Measurements from ENCODE around the gene ROR2.
"Not testable (repeated sequence)": the region's sequence is repeated elsewhere in the genome, so short reads cannot be mapped to it uniquely, and the experiment has no call there.

The ROR2 gene

GRCh38 chr9:91797517-91797916 is 152.5 kb downstream of the ROR2 start:
- not testable (repeated sequence) for H3K36me3 ChIP-seq (ENCODE audit: control insufficient read depth, low read depth, low read length)

DNA sequence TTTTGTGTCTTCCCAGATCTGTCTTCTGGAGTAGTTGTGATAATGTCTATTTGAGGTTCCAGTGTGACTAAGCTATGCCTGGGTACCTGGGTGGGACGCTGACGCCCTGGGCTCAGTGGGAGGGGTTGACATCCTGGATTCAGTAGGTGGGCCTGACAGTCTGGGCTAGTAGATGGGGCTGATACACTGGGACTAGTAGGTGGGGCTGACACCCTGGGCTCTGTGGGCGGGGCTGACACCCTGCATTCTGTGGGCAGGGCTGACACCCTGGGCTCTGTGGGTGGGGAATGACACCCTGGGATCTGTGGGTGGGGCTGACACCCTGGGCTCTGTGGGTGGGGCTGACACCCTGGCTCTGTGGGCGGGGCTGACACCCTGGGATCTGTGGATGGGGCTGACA is 153.5 kb downstream of the ROR2 start:
- not testable (repeated sequence) for H3K9ac ChIP-seq (ENCODE audit: low read length); H3K9me3 ChIP-seq (ENCODE audit: control insufficient read depth, low read depth, low read length); H3K36me3 ChIP-seq (ENCODE audit: control insufficient read depth, low read depth, low read length); H3K4me3 ChIP-seq (ENCODE audit: low read length); H3K27ac ChIP-seq (ENCODE audit: low read length); H3K27me3 ChIP-seq (ENCODE audit: control insufficient read depth, insufficient read depth, low read length); H3K4me1 ChIP-seq (ENCODE audit: control insufficient read depth, low read depth, low read length)

More at GRCh38 chr9:91797517-91797916, 152.5 kb downstream of the ROR2 start:
- H3K4me3 ChIP-seq (ENCODE audit: low read length); H3K9ac ChIP-seq (ENCODE audit: low read length); H3K4me1 ChIP-seq (ENCODE audit: control insufficient read depth, low read depth, low read length); H3K27ac ChIP-seq (ENCODE audit: low read length); H3K9me3 ChIP-seq (ENCODE audit: control insufficient read depth, low read depth, low read length); H3K27me3 ChIP-seq (ENCODE audit: control insufficient read depth, insufficient read depth, low read length): not testable (repeated sequence)

DNA sequence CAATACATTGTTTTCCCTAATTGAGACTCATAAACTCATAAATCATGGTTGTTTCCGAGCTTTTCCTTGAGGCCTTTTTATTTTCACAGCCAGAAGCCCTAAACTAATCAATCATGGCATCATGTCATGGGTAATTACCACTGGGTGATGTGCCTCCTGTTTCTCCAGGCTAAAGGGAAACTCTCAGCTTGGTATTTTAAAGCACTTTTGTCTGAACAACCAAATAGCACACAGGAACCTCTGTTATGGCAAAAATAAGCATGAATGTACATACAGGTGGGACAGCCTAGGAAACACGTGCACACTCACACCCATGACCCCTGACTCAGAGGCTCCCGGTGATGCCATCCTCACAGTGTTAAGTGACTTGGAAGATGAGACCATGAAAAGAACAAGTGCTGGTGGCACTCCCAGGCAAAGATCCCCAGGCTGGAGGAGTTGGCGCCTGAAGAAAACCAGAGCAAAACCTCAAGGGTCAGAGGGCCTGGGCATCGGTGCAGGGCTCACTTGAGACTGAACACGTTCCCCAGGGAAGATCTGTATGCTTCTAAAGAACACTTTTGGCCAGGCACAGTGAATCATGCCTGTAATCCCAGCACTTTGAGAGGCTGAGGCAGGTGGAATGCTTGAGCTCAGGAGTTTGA is 154.3 kb downstream of the ROR2 start:
- no peak overlapping the region for H3K9ac ChIP-seq (ENCODE audit: low read length)
- H3K27me3 ChIP-seq (ENCODE audit: control insufficient read depth, insufficient read depth, low read length), result no peaks in the 10 kb centered on the region
- no peaks in the 10 kb centered on the region for H3K9me3 ChIP-seq (ENCODE audit: control insufficient read depth, low read depth, low read length)
- H3K36me3 ChIP-seq (ENCODE audit: control insufficient read depth, low read depth, low read length), result no peaks in the 10 kb centered on the region
- no peaks in the 10 kb centered on the region for H3K4me1 ChIP-seq (ENCODE audit: control insufficient read depth, low read depth, low read length)
- H3K27ac ChIP-seq (ENCODE audit: low read length), result no peak overlapping the region
- no peak overlapping the region for H3K4me3 ChIP-seq (ENCODE audit: low read length)

DNA sequence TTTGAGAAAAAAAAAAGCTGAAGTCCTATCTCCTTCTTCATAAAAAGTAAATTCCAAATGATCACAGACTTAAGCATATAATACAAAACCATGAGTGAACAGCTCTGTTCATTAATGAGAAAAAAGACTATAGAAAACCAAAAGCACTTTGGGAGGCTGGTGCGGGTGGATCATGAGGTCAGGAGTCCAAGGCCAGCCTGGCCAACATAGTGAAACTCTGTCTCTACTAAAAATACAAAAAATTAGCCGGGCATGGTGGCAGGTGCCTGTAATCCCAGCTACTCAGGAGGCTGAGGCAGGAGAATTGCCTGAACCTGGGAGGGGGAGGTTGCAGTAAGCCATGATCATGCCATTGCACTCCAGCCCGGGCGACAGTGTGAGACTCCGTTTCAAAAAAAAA is 156.7 kb downstream of the ROR2 start:
- H3K27ac ChIP-seq (ENCODE audit: low read length); H3K4me1 ChIP-seq (ENCODE audit: control insufficient read depth, low read depth, low read length); H3K36me3 ChIP-seq (ENCODE audit: control insufficient read depth, low read depth, low read length); H3K27me3 ChIP-seq (ENCODE audit: control insufficient read depth, insufficient read depth, low read length); H3K9me3 ChIP-seq (ENCODE audit: control insufficient read depth, low read depth, low read length); H3K4me3 ChIP-seq (ENCODE audit: low read length); H3K9ac ChIP-seq (ENCODE audit: low read length): not testable (repeated sequence)

GRCh38 chr9:91790917-91791316 is 159.1 kb downstream of the ROR2 start:
- Histone ChIP-seq H3K9me3 (ENCODE audit: control insufficient read depth, low read depth, low read length) (peaks cover 4% of the 10 kb centered on the region), H3K4me3 (ENCODE audit: low read length) (no peak overlapping the region), H3K27me3 (ENCODE audit: control insufficient read depth, insufficient read depth, low read length) (no peaks in the 10 kb centered on the region), H3K9ac (ENCODE audit: low read length) (no peak overlapping the region), H3K36me3 (ENCODE audit: control insufficient read depth, low read depth, low read length) (no peaks in the 10 kb centered on the region), H3K4me1 (ENCODE audit: control insufficient read depth, low read depth, low read length) (no peaks in the 10 kb centered on the region), H3K27ac (ENCODE audit: low read length) (no peak overlapping the region)

DNA sequence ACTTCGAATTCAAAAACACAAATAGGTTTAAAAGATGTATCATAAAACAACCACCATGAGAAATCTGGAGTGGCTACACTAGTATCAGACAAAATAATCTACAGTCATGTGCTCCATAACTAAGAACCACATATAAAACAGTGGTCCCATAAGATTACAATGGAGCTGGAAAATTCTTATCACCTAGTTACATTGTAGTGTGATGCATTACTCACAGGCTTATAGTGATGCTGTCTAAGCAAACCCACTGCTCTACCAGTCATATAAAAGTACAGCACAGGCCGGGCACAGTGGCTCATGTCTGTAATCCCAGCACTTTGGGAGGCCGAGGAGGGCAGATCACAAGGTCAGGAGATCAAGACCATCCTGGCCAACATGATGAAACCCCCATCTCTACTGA is 160.1 kb downstream of the ROR2 start:
- Histone ChIP-seq H3K27me3 (ENCODE audit: control insufficient read depth, insufficient read depth, low read length) (no peaks in the 10 kb centered on the region), H3K36me3 (ENCODE audit: control insufficient read depth, low read depth, low read length) (no peaks in the 10 kb centered on the region), H3K9me3 (ENCODE audit: control insufficient read depth, low read depth, low read length) (peaks cover 4% of the 10 kb centered on the region), H3K4me3 (ENCODE audit: low read length) (no peak overlapping the region), H3K9ac (ENCODE audit: low read length) (no peak overlapping the region), H3K27ac (ENCODE audit: low read length) (no peak overlapping the region), H3K4me1 (ENCODE audit: control insufficient read depth, low read depth, low read length) (no peaks in the 10 kb centered on the region)

- H3K9me3 ChIP-seq (ENCODE audit: control insufficient read depth, low read depth, low read length), result peaks cover 4% of the 10 kb centered on the region
These were observed 162.1 kb downstream of the ROR2 start for GRCh38 chr9:91787931-91788330.

GRCh38 chr9:91786132-91786896 is 163.7 kb downstream of the ROR2 start:
- Histone ChIP-seq H3K4me1 (ENCODE audit: control insufficient read depth, low read depth, low read length) (no peaks in the 10 kb centered on the region), H3K27ac (ENCODE audit: low read length) (no peak overlapping the region)

More at GRCh38 chr9:91787931-91788330, 162.1 kb downstream of the ROR2 start:
- no peak overlapping the region for H3K9ac ChIP-seq (ENCODE audit: low read length)
- no peaks in the 10 kb centered on the region for H3K36me3 ChIP-seq (ENCODE audit: control insufficient read depth, low read depth, low read length)
- H3K4me1 ChIP-seq (ENCODE audit: control insufficient read depth, low read depth, low read length), result no peaks in the 10 kb centered on the region
- H3K27me3 ChIP-seq (ENCODE audit: control insufficient read depth, insufficient read depth, low read length), result no peaks in the 10 kb centered on the region
- H3K27ac ChIP-seq (ENCODE audit: low read length), result no peak overlapping the region
- no peak overlapping the region for H3K4me3 ChIP-seq (ENCODE audit: low read length)

GRCh38 chr9:91785447-91785842 is 164.6 kb downstream of the ROR2 start:
- Histone ChIP-seq H3K27me3 (ENCODE audit: control insufficient read depth, insufficient read depth, low read length) (no peaks in the 10 kb centered on the region), H3K9ac (ENCODE audit: low read length) (no peak overlapping the region), H3K27ac (ENCODE audit: low read length) (no peak overlapping the region), H3K4me3 (ENCODE audit: low read length) (no peak overlapping the region), H3K9me3 (ENCODE audit: control insufficient read depth, low read depth, low read length) (peaks cover 4% of the 10 kb centered on the region), H3K4me1 (ENCODE audit: control insufficient read depth, low read depth, low read length) (no peaks in the 10 kb centered on the region), H3K36me3 (ENCODE audit: control insufficient read depth, low read depth, low read length) (no peaks in the 10 kb centered on the region)

More at GRCh38 chr9:91786132-91786896, 163.7 kb downstream of the ROR2 start:
- no peaks in the 10 kb centered on the region for H3K36me3 ChIP-seq (ENCODE audit: control insufficient read depth, low read depth, low read length)
- peaks cover 4% of the 10 kb centered on the region for H3K9me3 ChIP-seq (ENCODE audit: control insufficient read depth, low read depth, low read length)
- no peaks in the 10 kb centered on the region for H3K27me3 ChIP-seq (ENCODE audit: control insufficient read depth, insufficient read depth, low read length)
- no peak overlapping the region for H3K4me3 ChIP-seq (ENCODE audit: low read length)
- H3K9ac ChIP-seq (ENCODE audit: low read length), result no peak overlapping the region

GRCh38 chr9:91784673-91785446 is 165.2 kb downstream of the ROR2 start:
- no peaks in the 10 kb centered on the region for H3K27me3 ChIP-seq (ENCODE audit: control insufficient read depth, insufficient read depth, low read length)

GRCh38 chr9:91783876-91784672 is 166.0 kb downstream of the ROR2 start:
- H3K9me3 ChIP-seq (ENCODE audit: control insufficient read depth, low read depth, low read length), result peaks cover 4% of the 10 kb centered on the region
- H3K36me3 ChIP-seq (ENCODE audit: control insufficient read depth, low read depth, low read length), result no peaks in the 10 kb centered on the region
- H3K4me3 ChIP-seq (ENCODE audit: low read length), result no peak overlapping the region
- no peaks in the 10 kb centered on the region for H3K4me1 ChIP-seq (ENCODE audit: control insufficient read depth, low read depth, low read length)
- H3K27ac ChIP-seq (ENCODE audit: low read length), result no peak overlapping the region
- no peak overlapping the region for H3K9ac ChIP-seq (ENCODE audit: low read length)
- H3K27me3 ChIP-seq (ENCODE audit: control insufficient read depth, insufficient read depth, low read length), result no peaks in the 10 kb centered on the region

More at GRCh38 chr9:91784673-91785446, 165.2 kb downstream of the ROR2 start:
- Histone ChIP-seq H3K4me3 (ENCODE audit: low read length) (no peak overlapping the region), H3K36me3 (ENCODE audit: control insufficient read depth, low read depth, low read length) (no peaks in the 10 kb centered on the region), H3K9ac (ENCODE audit: low read length) (no peak overlapping the region), H3K4me1 (ENCODE audit: control insufficient read depth, low read depth, low read length) (no peaks in the 10 kb centered on the region), H3K9me3 (ENCODE audit: control insufficient read depth, low read depth, low read length) (peaks cover 4% of the 10 kb centered on the region), H3K27ac (ENCODE audit: low read length) (no peak overlapping the region)
